OCI-LY3 (cell line): ENCODE results near the gene RTF2.

Experiments
- H2AFZ ChIP-seq: fragments of 200-600, 300-600 bp; shearing (Covaris generic); 2 replicates; pipeline ENCODE4 v1.6.0; 2014; ENCODE audit warnings: antibody characterized with exemption, low read depth, low read length
- H3K27ac ChIP-seq: fragments of 200-600, 300-600 bp; sonication (generic); 2 replicates; pipeline ENCODE4 v1.5.1; 2014; ENCODE audit warnings: mild to moderate bottlenecking, low read length, moderate library complexity, mixed read lengths
- H3K27me3 ChIP-seq: fragments of 200-600, 300-600 bp; sonication (generic); 2 replicates; pipeline ENCODE4 v1.6.1; 2014; ENCODE audit warnings: low read depth, low read length, mixed read lengths
- H3K36me3 ChIP-seq: fragments of 200-600, 300-600 bp; sonication (generic); replicated peaks from 2 replicates; pipeline ENCODE3; 2014; ENCODE audit warnings: low read depth, low read length, mixed read lengths
- H3K4me1 ChIP-seq: fragments of 300-600, 200-600 bp; sonication (generic); 2 replicates; pipeline ENCODE4 v1.6.1; 2014; ENCODE audit warnings: low read length, mixed read lengths
- H3K4me2 ChIP-seq: fragments of 200-600, 300-600 bp; sonication (generic); 2 replicates; pipeline ENCODE4 v1.6.1; 2014; ENCODE audit warnings: low read length, mixed read lengths
- H3K4me3 ChIP-seq: fragments of 300-600, 200-600 bp; sonication (generic); 2 replicates; pipeline ENCODE4 v1.5.1; 2014; ENCODE audit warnings: antibody characterized with exemption, mild to moderate bottlenecking, low read length, moderate library complexity
- H3K79me2 ChIP-seq: fragments of 300-600, 200-600 bp; shearing (Covaris generic); 2 replicates; pipeline ENCODE4 v1.6.1; 2014; ENCODE audit warnings: mild to moderate bottlenecking, low read length, mixed read lengths
- H3K9ac ChIP-seq: fragments of 300-600, 200-600 bp; shearing (Covaris generic); 2 replicates; pipeline ENCODE4 v1.6.0; 2014; ENCODE audit warnings: mild to moderate bottlenecking, low read length, moderate library complexity
- H3K9me3 ChIP-seq: fragments of 200-600, 300-600 bp; shearing (Covaris generic); 2 replicates; pipeline ENCODE4 v1.6.1; 2014; ENCODE audit warnings: low read length, mixed read lengths; ENCODE audit not compliant: insufficient read depth
- H4K20me1 ChIP-seq: fragments of 200-600, 300-600 bp; sonication (generic); 2 replicates; pipeline ENCODE4 v1.6.1; 2016; ENCODE audit warnings: low read length, mixed read lengths; ENCODE audit not compliant: insufficient read depth
- EZH2phosphoT487 ChIP-seq: fragments of 200-600 bp; shearing (Covaris generic); IDR thresholded peaks from 2 replicates; pipeline ENCODE4 v1.6.1; 2018; ENCODE audit warnings: antibody characterized with exemption, mixed run types, low read depth
- TF ChIP-seq, protein P1 (sequence below): fragments of 200-600, 300-600 bp; sonication (generic); IDR thresholded peaks from 2 replicates; pipeline ENCODE4 v1.5.1; 2014; ENCODE audit warnings: antibody characterized with exemption, low read length, low read depth

RTF2 gene

DNA sequence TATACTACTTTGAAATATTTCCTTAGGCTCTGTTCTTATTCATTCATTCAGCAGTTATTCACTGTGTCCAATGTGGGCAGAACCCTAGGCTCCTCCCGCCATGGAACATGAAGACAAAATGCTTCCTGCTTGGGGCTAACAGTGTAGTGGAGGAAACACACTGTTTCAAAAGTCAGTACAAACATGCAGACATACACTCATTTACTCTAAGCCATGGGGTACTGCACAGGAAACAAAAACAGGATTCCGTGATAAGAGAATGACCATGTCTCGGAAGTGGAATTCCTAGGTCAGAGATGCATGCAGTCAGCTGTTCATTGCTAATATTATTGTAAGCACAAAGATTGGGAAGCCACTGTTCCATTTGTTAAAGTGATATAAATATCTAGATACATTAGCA is 37.7 kb downstream of the RTF2 start:
- TF ChIP-seq EZH2phosphoT487: no peak
- TF ChIP-seq, protein P1, sequence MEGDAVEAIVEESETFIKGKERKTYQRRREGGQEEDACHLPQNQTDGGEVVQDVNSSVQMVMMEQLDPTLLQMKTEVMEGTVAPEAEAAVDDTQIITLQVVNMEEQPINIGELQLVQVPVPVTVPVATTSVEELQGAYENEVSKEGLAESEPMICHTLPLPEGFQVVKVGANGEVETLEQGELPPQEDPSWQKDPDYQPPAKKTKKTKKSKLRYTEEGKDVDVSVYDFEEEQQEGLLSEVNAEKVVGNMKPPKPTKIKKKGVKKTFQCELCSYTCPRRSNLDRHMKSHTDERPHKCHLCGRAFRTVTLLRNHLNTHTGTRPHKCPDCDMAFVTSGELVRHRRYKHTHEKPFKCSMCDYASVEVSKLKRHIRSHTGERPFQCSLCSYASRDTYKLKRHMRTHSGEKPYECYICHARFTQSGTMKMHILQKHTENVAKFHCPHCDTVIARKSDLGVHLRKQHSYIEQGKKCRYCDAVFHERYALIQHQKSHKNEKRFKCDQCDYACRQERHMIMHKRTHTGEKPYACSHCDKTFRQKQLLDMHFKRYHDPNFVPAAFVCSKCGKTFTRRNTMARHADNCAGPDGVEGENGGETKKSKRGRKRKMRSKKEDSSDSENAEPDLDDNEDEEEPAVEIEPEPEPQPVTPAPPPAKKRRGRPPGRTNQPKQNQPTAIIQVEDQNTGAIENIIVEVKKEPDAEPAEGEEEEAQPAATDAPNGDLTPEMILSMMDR: no peak
- Histone ChIP-seq H3K4me3 (no peak overlapping the region), H3K36me3 (peaks cover 12% of the 10 kb centered on the region), H3K27me3 (no peaks in the 10 kb centered on the region), H2AFZ (no peak overlapping the region), H4K20me1 (no peaks in the 10 kb centered on the region; the same call in 1 of the 2 replicates), H3K27ac (no peak overlapping the region), H3K9me3 (no peaks in the 10 kb centered on the region), H3K79me2 (no peaks in the 10 kb centered on the region), H3K9ac (no peak overlapping the region), H3K4me2 (no peak overlapping the region), H3K4me1 (no peaks in the 10 kb centered on the region)

DNA sequence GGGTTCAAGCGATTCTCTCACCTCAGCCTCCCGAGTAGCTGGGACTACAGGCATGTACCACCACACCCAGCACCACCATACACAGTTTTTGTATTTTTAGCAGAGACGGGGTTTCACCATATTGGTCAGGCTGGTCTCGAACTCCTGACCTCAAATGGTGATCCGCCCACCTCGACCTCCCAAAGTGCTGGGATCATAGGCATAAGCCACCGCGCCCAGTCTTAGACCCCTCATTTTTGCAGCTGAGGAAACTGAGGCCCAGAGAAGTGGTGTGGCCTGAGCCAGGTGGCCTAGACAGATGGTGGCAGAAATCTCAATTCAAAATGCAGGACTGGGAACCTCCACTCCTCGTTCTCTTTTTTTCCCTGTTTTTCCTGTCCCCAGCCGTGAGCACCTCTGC is 43.5 kb downstream of the RTF2 start:
- Histone ChIP-seq H3K4me1 (no peaks in the 10 kb centered on the region), H3K4me2 (no peak overlapping the region), H3K27ac (no peak overlapping the region), H3K36me3 (peaks cover 22% of the 10 kb centered on the region), H4K20me1 (0 out of 2 replicates have a peak, but pooled peaks cover under 1% of the 10 kb centered on the region), H2AFZ (no peak overlapping the region), H3K9ac (no peak overlapping the region), H3K79me2 (no peaks in the 10 kb centered on the region), H3K9me3 (no peaks in the 10 kb centered on the region), H3K27me3 (no peaks in the 10 kb centered on the region), H3K4me3 (no peak overlapping the region)
- TF ChIP-seq EZH2phosphoT487: no peak

DNA sequence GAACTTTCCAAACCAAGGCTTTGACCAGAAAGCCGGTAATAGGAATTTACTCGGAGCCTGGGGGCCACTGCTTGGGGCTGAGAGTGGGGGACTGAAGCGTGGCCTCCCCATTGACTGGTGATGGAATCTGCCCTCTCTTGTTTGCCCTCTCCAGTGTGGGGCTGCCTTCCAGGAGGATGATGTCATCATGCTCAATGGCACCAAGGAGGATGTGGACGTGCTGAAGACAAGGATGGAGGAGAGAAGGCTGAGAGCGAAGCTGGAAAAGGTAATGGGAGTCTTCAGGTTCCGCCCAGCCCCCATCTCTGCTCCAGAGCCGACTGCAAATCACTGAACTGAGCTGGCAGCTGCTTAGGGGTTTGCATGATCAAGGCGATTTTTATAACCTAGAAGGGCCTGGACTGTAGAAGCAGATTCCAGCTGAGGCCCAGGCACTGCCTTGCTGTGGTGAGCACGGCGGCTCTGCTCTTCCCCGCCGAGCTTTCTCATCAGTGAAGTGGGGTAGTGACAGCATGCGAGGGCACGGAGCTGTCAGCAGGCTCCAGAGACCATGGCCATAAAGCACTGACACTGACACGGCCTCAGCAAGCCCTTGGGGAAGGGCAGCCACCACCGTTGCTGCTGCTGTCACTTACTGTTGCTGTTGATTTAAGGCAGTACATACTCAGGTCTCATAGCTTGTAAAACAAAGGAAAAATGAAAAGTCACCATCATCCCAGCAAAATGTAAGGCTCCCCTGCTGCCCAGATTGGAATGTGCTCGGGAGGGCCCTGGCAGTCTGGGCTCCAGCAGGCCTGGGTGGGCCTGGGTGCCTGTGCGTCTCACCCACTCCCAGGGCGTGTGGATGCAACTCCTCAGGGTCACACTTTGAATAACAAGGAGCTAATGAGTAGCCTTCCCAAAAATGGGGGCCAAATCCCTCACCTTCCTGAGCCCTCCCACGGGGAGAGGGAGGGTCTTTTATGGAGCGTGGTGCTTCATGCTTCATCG is 45.0 kb downstream of the RTF2 start:
- no peaks in the 10 kb centered on the region for H3K4me1 ChIP-seq
- peaks cover 37% of the 10 kb centered on the region for H3K36me3 ChIP-seq
- H3K79me2 ChIP-seq: no peaks in the 10 kb centered on the region
- no peak overlapping the region for H3K9ac ChIP-seq
- H3K4me2 ChIP-seq: no peak overlapping the region
- H3K4me3 ChIP-seq: no peak overlapping the region
- no peak overlapping the region for H2AFZ ChIP-seq
- H4K20me1 ChIP-seq: 0 out of 2 replicates have a peak, but pooled peaks cover 3% of the 10 kb centered on the region
- TF ChIP-seq, protein P1: no peak
- TF ChIP-seq EZH2phosphoT487: no peak
- no peaks in the 10 kb centered on the region for H3K27me3 ChIP-seq
- H3K27ac ChIP-seq: no peak overlapping the region
- H3K9me3 ChIP-seq: no peaks in the 10 kb centered on the region

DNA sequence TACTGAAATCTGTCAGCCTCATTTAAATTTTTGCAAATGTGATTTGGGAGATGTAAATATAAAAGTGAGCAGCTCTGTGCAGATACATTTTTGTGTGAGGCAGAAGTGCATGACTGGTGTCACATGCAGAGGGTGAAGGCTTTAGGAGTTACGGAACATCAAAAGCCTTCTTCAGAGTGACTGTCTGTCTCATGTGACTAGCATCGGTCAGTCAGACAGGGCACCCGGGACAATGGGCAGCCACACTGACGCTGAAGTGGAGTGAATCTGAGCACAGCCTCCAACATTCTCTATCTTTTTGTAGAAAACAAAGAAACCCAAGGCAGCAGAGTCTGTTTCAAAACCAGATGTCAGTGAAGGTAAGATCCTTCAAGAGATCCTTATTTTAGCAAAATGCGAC is 48.2 kb downstream of the RTF2 start:
- H3K9ac ChIP-seq: no peak overlapping the region
- H3K4me1 ChIP-seq: no peaks in the 10 kb centered on the region
- H3K27ac ChIP-seq: no peak overlapping the region
- H4K20me1 ChIP-seq: 0 out of 2 replicates have a peak, but pooled peaks cover 3% of the 10 kb centered on the region
- H3K4me3 ChIP-seq: no peak overlapping the region
- no peaks in the 10 kb centered on the region for H3K9me3 ChIP-seq
- H3K27me3 ChIP-seq: no peaks in the 10 kb centered on the region
- H3K36me3 ChIP-seq: peaks cover 60% of the 10 kb centered on the region
- H2AFZ ChIP-seq: no peak overlapping the region
- no peak overlapping the region for H3K4me2 ChIP-seq
- no peaks in the 10 kb centered on the region for H3K79me2 ChIP-seq
- TF ChIP-seq, protein P1: no peak
- no peak for TF ChIP-seq EZH2phosphoT487
